Psoas muscle (tissue), 8 donors: ENCODE results near the gene GSC2. TPM values are rescaled to one million over a fixed set of nuclear protein-coding genes. Genes with fewer than 3 reads are reported as not detected.

Experiments used
- ATAC-seq, 4 donors: fragments of 200-7000 bp; cut with Tn5 transposase; one replicate each; pipeline ENCODE4 v1.9.1; 2020; ENCODE audit warnings: moderate library complexity in 3 of 4, mild to moderate bottlenecking in 2 of 4
- DNase-seq, 2 donors: peaks; one replicate each; pipeline ENCODE4 v3.0.0-alpha.2; 2020
- H3K27ac ChIP-seq: fragments of 200-600 bp; one replicate; pipeline ENCODE4 v1.8.0; 2022
- H3K27me3 ChIP-seq, 3 donors: fragments of 200-600 bp in 1 of 3; one replicate each; pipeline versions ENCODE4 v1.6.1 to v1.8.0; 2013 to 2022; ENCODE audit warnings: low read length in 2 of 3, mild to moderate bottlenecking in 2 of 3, moderate library complexity in 1 of 3; ENCODE audit not compliant: insufficient read depth in 3 of 3
- H3K36me3 ChIP-seq, 2 donors: fragments of 200-600 bp in 1 of 2; one replicate each; pipeline versions ENCODE4 v1.6.1 to v1.8.0; 2013 to 2022; ENCODE audit warnings: low read depth in 1 of 2, mild to moderate bottlenecking in 1 of 2, moderate library complexity in 1 of 2; ENCODE audit not compliant: insufficient read depth in 1 of 2
- H3K4me1 ChIP-seq: fragments of 200-600 bp; one replicate; pipeline ENCODE4 v1.8.0; 2022
- H3K4me3 ChIP-seq: fragments of 200-600 bp; one replicate; pipeline ENCODE4 v1.8.0; 2022; ENCODE audit warnings: mild to moderate bottlenecking
- H3K9me3 ChIP-seq: fragments of 200-600 bp; one replicate; pipeline ENCODE4 v1.8.0; 2022
- WGBS, 3 donors: extraction: QIAGEN DNeasy Blood & Tissue Kit; methylation state at CpG; one replicate each; pipeline versions ENCODE4 v1.1.6 to v1.1.7; 2013; 5-methylcytosine and 5-hydroxymethylcytosine counted together
- intact Hi-C, 2 donors: fragments of 100-400 bp; cut with DNase I; formaldehyde crosslinking; loops; one replicate each; pipeline versions ENCODE4 v1.11.0 to v1.14.2; 2022
- polyA plus RNA-seq, 3 donors: library from polyadenylated mRNA; stranded (reverse); fragments of 200-250 nt; gene quantifications; one replicate each; pipeline ENCODE4 v1.2.3, GENCODE V29; 2013
- total RNA-seq, 4 donors: library from RNA; stranded (reverse); fragmentation: NEBNext Ultra II Directional in 2 of 4; extraction: Animal tissue kit (Norgen Biotek cat#: 25700) in 2 of 4; gene quantifications; one replicate each; pipeline versions ENCODE4 v1.2.1 to v1.2.4, GENCODE V29; 2021 to 2023
- TF ChIP-seq, protein P1 (sequence below): fragments of 200-600 bp; IDR thresholded peaks from one replicate; pipeline ENCODE4 v1.8.0; 2022; ENCODE audit warnings: antibody characterized with exemption
- donor health status: healthy with polysubstance abuse.
- donor health status: DM: no; HTN: no; CAD: no; lungs with moderate emphysema.
- donor health status: Bipolar disorder and iron deficiency.
- donor health status: healthy.
- donor health status: DM: yes; HTN: yes; CAD: no.
- donor health status: DM: no; HTN: no; CAD: no.
- donor health status: DM: no; HTN: no; CAD: no.
- donor health status: DM: yes; HTN: yes; CAD: no.

The GSC2 gene
- total and polyA plus RNA-seq, 7 donors = not detected

DNA sequence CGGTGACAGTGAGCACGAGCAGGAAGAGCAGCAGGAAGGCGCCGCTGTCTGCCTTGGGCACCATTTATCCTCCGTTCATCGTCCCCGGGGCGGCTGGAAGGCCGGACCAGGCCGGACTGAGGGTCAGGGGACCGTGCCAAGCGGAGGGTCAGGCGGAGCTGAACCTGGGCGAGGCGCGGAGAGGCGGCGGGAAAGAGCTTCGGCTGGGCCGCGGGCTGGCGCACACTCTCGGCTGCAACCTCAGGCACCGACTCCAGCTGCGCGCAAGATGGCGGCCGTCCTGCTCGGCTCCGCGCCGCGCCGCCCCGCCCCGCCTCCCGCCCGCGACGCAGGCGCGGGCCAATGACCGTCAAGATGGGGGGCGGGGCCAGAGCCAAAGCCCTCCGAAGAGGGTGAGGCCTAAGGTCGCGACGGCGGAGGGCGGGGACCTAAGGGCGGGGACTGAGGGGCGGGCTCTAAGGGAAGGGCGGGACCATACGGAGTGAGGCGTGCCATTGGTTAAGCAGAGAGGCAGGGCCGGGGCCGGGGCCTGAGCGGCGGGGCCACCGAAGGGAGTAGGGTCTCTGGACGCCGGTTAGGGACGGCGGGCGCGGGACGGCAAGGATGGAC lies 27.8 kb downstream of the GSC2 start, which contains the start of gene DGCR2:
Gene DGCR2 (minus strand): TSS at position 270 of the 609 bp plus-strand sequence. CDS start 206 bp downstream, at position 64.
- intact Hi-C loops = loop anchor here (1.0 to 5.0 kb wide), 2 partner anchors 35 to 310 kb away; partner anchors contain the start of gene MRPL40 (in 1 of the 2)
- peaks cover 48% of the 10 kb centered on the region for H3K4me1 ChIP-seq

GRCh38 chr22:19121631-19122142 lies 28.4 kb downstream of the GSC2 start:
- WGBS, 3 donors = 0 to 1% (median 1%) methylated on average over 17 to 47 of the region's 47 CpGs
- TF ChIP-seq, protein P1, sequence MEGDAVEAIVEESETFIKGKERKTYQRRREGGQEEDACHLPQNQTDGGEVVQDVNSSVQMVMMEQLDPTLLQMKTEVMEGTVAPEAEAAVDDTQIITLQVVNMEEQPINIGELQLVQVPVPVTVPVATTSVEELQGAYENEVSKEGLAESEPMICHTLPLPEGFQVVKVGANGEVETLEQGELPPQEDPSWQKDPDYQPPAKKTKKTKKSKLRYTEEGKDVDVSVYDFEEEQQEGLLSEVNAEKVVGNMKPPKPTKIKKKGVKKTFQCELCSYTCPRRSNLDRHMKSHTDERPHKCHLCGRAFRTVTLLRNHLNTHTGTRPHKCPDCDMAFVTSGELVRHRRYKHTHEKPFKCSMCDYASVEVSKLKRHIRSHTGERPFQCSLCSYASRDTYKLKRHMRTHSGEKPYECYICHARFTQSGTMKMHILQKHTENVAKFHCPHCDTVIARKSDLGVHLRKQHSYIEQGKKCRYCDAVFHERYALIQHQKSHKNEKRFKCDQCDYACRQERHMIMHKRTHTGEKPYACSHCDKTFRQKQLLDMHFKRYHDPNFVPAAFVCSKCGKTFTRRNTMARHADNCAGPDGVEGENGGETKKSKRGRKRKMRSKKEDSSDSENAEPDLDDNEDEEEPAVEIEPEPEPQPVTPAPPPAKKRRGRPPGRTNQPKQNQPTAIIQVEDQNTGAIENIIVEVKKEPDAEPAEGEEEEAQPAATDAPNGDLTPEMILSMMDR = no peak
- intact Hi-C loops = loop anchor here (1.0 to 5.0 kb wide), 2 partner anchors 34 to 311 kb away; partner anchors contain the start of gene MRPL40 (in 1 of the 2)
- Histone ChIP-seq H3K4me3 (peak overlapping the region; percentile 90), H3K27ac (peak overlapping the region; percentile 93), H3K9me3 (no peaks in the 10 kb centered on the region), H3K27me3 (no peaks in the 10 kb centered on the region), H3K4me1 (peaks cover 53% of the 10 kb centered on the region), H3K36me3 (no peaks in the 10 kb centered on the region)
- DNase-seq = peak; percentile 74 to 90
- ATAC-seq = peak; percentile 59 to 72 (median 66)

More for the DNA sequence above, 27.8 kb downstream of the GSC2 start, which contains the start of gene DGCR2:
- Histone ChIP-seq H3K36me3 (no peaks in the 10 kb centered on the region), H3K27ac (peak within 1 kb of the TSS; percentile 93), H3K4me3 (peak within 1 kb of the TSS; percentile 90), H3K9me3 (no peaks in the 10 kb centered on the region), H3K27me3 (no peaks in the 10 kb centered on the region)
- DNase-seq (peak; percentile 97 to 99), ATAC-seq (peak; percentile 93 to 95 (median 94))
- TF ChIP-seq, protein P1 = no peak
- WGBS, 3 donors = 0 to 1% (median 0%) methylated on average over 26 to 67 of the region's 67 CpGs

GRCh38 chr22:19120829-19121630 lies 29.1 kb downstream of the GSC2 start:
- H3K27ac ChIP-seq = peak overlapping the region; percentile 93
- ATAC-seq (peak; percentile 47 to 67 (median 52)), DNase-seq (no peak)
- H3K27me3 ChIP-seq = no peaks in the 10 kb centered on the region
- peaks cover 60% of the 10 kb centered on the region for H3K4me1 ChIP-seq
- no peaks in the 10 kb centered on the region for H3K36me3 ChIP-seq
- TF ChIP-seq, protein P1 = no peak
- intact Hi-C loops = loop anchor here in 1 of 2 donors (5.0 kb wide), 1 partner anchor 34 kb away; no protein-coding TSS in a partner anchor
- no peaks in the 10 kb centered on the region for H3K9me3 ChIP-seq
- H3K4me3 ChIP-seq = peak overlapping the region; percentile 90
- 12 to 16% (median 12%) methylated on average over 23 of the region's 23 CpGs for WGBS, 3 donors

DNA sequence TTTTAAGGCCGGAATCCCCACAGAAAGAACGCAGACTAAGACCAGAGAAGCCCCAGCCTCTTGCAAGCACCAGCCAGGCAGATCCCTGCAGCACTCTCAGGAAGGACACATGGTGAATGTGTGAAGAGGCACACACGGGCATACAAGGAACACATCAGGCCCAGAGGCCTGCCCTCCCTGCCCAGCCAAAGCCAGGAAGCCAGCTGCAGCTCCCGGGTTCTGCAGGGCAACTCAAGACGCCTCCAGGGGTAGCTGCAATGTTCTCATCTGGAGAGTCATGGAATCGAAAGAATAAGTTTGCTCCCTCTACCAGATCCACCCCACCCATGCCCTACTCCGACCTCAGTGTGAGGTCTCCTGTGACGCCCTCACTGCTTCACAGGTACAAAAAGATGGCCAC lies 30.1 kb downstream of the GSC2 start:
- no peak for DNase-seq
- ATAC-seq = no peak
- Histone ChIP-seq H3K36me3 (peaks cover 0 to 5% of the 10 kb centered on the region in 2 donors), H3K9me3 (no peaks in the 10 kb centered on the region), H3K27me3 (no peaks in the 10 kb centered on the region), H3K4me1 (peaks cover 71% of the 10 kb centered on the region), H3K4me3 (no peak overlapping the region), H3K27ac (peak overlapping the region; percentile 93)
- TF ChIP-seq, protein P1 = no peak
- intact Hi-C loops = loop anchor here in 1 of 2 donors (5.0 kb wide), 1 partner anchor 33 kb away; no protein-coding TSS in a partner anchor
- WGBS, 3 donors = 70 to 80% (median 77%) methylated on average over 8 of the region's 8 CpGs
